Smooth muscle cell (in vitro differentiated cells): ENCODE measurements around the gene MBNL1. TPM values are rescaled to one million over a fixed set of nuclear protein-coding genes. Genes with fewer than 3 reads are reported as not detected.

ENCODE experiments used
- DNase-seq: peaks from one replicate; lab custom pipeline; 2025; ENCODE audit not compliant: unreplicated experiment; lab: John Stamatoyannopoulos, UW
- H2AFZ ChIP-seq: fragments of 200-600 bp; sonication (generic); 2 replicates; pipeline ENCODE4 v1.6.0; 2016; ENCODE audit warnings: antibody characterized with exemption, low read depth, mild to moderate bottlenecking
- H3F3A ChIP-seq: fragments of 200-600 bp; sonication (generic); 2 replicates; pipeline ENCODE4 v1.6.0; 2017; ENCODE audit warnings: antibody characterized with exemption, low read depth
- H3K27ac ChIP-seq: fragments of 200-600 bp; sonication (generic); 2 replicates; pipeline ENCODE4 v1.5.1; 2016; ENCODE audit warnings: low read depth, mild to moderate bottlenecking
- H3K27me3 ChIP-seq: fragments of 200-600 bp; sonication (generic); 2 replicates; pipeline ENCODE4 v1.6.1; 2016; ENCODE audit warnings: low read depth, mild to moderate bottlenecking
- H3K36me3 ChIP-seq: fragments of 200-600 bp; sonication (generic); 2 replicates; pipeline ENCODE4 v1.5.1; 2016; ENCODE audit warnings: low read depth
- H3K4me1 ChIP-seq: fragments of 200-600 bp; sonication (generic); 2 replicates; pipeline ENCODE4 v1.5.1; 2016; ENCODE audit warnings: low read depth
- H3K4me2 ChIP-seq: fragments of 200-600 bp; sonication (generic); 2 replicates; pipeline ENCODE4 v1.6.0; 2016; ENCODE audit warnings: mild to moderate bottlenecking
- H3K4me3 ChIP-seq: fragments of 200-600 bp; sonication (generic); 2 replicates; pipeline ENCODE4 v1.5.1; 2016; ENCODE audit warnings: mild to moderate bottlenecking
- H3K79me2 ChIP-seq: fragments of 200-600 bp; sonication (generic); 2 replicates; pipeline ENCODE4 v1.6.0; 2016; ENCODE audit warnings: low read depth, mild to moderate bottlenecking
- H3K9ac ChIP-seq: fragments of 200-600 bp; sonication (generic); 2 replicates; pipeline ENCODE4 v1.6.0; 2016; ENCODE audit warnings: low read depth
- H3K9me3 ChIP-seq: fragments of 200-600 bp; sonication (generic); replicated peaks from 2 replicates; pipeline ENCODE4 v1.5.1; 2016; ENCODE audit warnings: low read depth
- H4K20me1 ChIP-seq: fragments of 200-600 bp; sonication (generic); 2 replicates; pipeline ENCODE4 v1.6.0; 2016; ENCODE audit warnings: low read depth
- CTCF ChIP-seq: fragments of 200-600 bp; sonication (generic); IDR thresholded peaks from 2 replicates; pipeline ENCODE4 v1.5.1; 2017; ENCODE audit warnings: borderline replicate concordance, mild to moderate bottlenecking, antibody characterized with exemption; ENCODE audit not compliant: insufficient read depth, poor library complexity, severe bottlenecking
- WGBS: methylation state at CpG from one replicate; pipeline ENCODE4 v1.1.7; 2016; ENCODE audit warnings: low lambda C conversion rate; 5-methylcytosine and 5-hydroxymethylcytosine counted together
- polyA plus RNA-seq: library from polyadenylated mRNA; unstranded; fragments of >200 nt; fragmentation: Nextera tagmentation; extraction: Ambion mirVana; gene quantifications from 2 replicates; pipeline ENCODE4 v1.2.1, GENCODE V29; 2016
- total RNA-seq: library from RNA; depleted of rRNA; stranded (reverse); fragments of >200 nt; gene quantifications from 2 replicates; pipeline ENCODE4 v1.2.3, GENCODE V29; 2014

Gene MBNL1
- total and polyA plus RNA-seq, 2 experiments from 2014 or later = 19.5 to 128 TPM

DNA sequence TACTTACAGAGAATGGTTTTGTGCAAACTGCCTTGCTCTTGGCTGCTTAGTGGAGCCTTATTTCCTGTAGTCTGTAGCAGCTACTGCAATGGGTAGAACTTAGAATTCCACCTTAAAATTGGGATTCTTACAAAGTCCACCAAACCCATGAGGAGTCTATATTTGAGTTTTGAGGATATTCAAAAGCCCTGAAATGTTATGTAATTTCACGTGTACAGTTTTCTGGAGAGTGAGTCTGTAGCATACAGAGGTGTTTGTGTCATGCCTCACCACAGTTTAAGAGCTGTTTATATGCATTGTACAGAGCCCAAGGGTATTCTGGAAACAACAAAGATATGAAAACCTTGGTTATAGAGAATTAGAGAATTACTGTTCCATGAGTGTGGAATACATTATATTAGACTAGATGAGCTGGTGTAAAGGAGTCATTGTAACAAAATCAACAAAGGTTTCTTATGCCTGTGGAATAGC is 114.4 kb downstream of the MBNL1 start:
- no peak for TF ChIP-seq CTCF
- H3K27me3 ChIP-seq = no peaks in the 10 kb centered on the region
- DNase-seq = no peak
- peaks cover 51% of the 10 kb centered on the region for H3K4me1 ChIP-seq
- H3K4me3 ChIP-seq = no peak overlapping the region
- no peak overlapping the region for H2AFZ ChIP-seq
- H3K9me3 ChIP-seq = no peaks in the 10 kb centered on the region
- peaks cover 98% of the 10 kb centered on the region for H4K20me1 ChIP-seq
- no peaks in the 10 kb centered on the region for H3K36me3 ChIP-seq
- H3K79me2 ChIP-seq = peaks cover 75% of the 10 kb centered on the region
- 73% methylated on average over 1 of the region's 1 CpG for WGBS
- H3K27ac ChIP-seq = no peak overlapping the region
- no peak overlapping the region for H3K4me2 ChIP-seq
- H3K9ac ChIP-seq = no peak overlapping the region
- H3F3A ChIP-seq = no peaks in the 10 kb centered on the region

DNA sequence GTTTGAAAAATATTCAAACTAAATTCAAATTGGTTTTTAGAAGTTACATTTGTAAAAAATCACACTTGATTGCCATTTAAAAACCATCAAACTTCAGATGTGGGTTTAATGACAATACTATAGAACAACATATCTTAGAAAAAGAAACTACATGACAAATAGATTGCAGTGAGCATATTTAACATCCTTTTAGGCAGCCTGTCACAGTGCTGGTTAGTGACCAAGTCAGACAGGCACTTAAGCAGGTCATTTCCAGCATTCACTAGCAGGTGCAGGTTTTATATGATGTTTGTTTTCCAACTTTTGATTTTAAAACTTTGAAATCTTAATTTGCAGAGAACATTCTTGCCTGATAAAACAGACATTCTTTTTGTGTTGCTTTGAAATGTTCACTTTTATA is 115.7 kb downstream of the MBNL1 start:
- Histone ChIP-seq H3K27me3 (no peaks in the 10 kb centered on the region), H4K20me1 (peaks cover 97% of the 10 kb centered on the region), H3K4me2 (no peak overlapping the region), H3K79me2 (peaks cover 72% of the 10 kb centered on the region), H3K27ac (no peak overlapping the region), H3K9me3 (no peaks in the 10 kb centered on the region), H3K36me3 (no peaks in the 10 kb centered on the region), H3K4me1 (peaks cover 47% of the 10 kb centered on the region), H3K9ac (no peak overlapping the region), H3F3A (no peaks in the 10 kb centered on the region), H3K4me3 (no peak overlapping the region), H2AFZ (no peak overlapping the region)
- no peak for DNase-seq
- TF ChIP-seq CTCF = no peak

- H3K27me3 ChIP-seq = no peaks in the 10 kb centered on the region
- H3K9me3 ChIP-seq = no peaks in the 10 kb centered on the region
- H3K79me2 ChIP-seq = peaks cover 68% of the 10 kb centered on the region
- peaks cover 39% of the 10 kb centered on the region for H3K4me1 ChIP-seq
- no peak overlapping the region for H3K4me3 ChIP-seq
- peaks cover 97% of the 10 kb centered on the region for H4K20me1 ChIP-seq
- no peaks in the 10 kb centered on the region for H3K36me3 ChIP-seq
- H3K9ac ChIP-seq = peak overlapping the region; percentile 16
- 7% methylated on average over 1 of the region's 1 CpG for WGBS
- peak overlapping the region; percentile 69 for H3K27ac ChIP-seq
- TF ChIP-seq CTCF = no peak
- no peak for DNase-seq
- H3K4me2 ChIP-seq = peak overlapping the region; percentile 56
- no peak overlapping the region for H2AFZ ChIP-seq
- no peaks in the 10 kb centered on the region for H3F3A ChIP-seq
Observed at GRCh38 chr3:152385761-152386160, 117.0 kb downstream of the MBNL1 start.

- Histone ChIP-seq H3K4me3 (no peak overlapping the region), H3K4me2 (peak overlapping the region; percentile 56), H3K9me3 (no peaks in the 10 kb centered on the region), H3K27me3 (no peaks in the 10 kb centered on the region), H3K27ac (peak overlapping the region; percentile 69), H3K79me2 (peaks cover 68% of the 10 kb centered on the region), H3K4me1 (peaks cover 35% of the 10 kb centered on the region), H3F3A (no peaks in the 10 kb centered on the region), H3K9ac (peak overlapping the region; percentile 16), H3K36me3 (no peaks in the 10 kb centered on the region), H2AFZ (no peak overlapping the region), H4K20me1 (peaks cover 97% of the 10 kb centered on the region)
- TF ChIP-seq CTCF = no peak
- DNase-seq = no peak
Observed at GRCh38 chr3:152386208-152386607, 117.5 kb downstream of the MBNL1 start.
